RWPE2 (cell line): ENCODE measurements around the gene LPIN3.

ENCODE experiments used
- ATAC-seq: fragments of 200-7000 bp; cut with Tn5 transposase; 3 replicates; pipeline ENCODE4 v1.9.1; 2021; ENCODE audit warnings: low read depth
- DNase-seq: peaks from one replicate; pipeline ENCODE4 v3.0.0-alpha.2; 2020; ENCODE audit warnings: low spot score
- H3K27ac ChIP-seq: fragments of 450-650 bp; 2 replicates; pipeline ENCODE4 v1.5.1; 2017; ENCODE audit warnings: mild to moderate bottlenecking; ENCODE audit not compliant: poor library complexity, severe bottlenecking
- H3K27me3 ChIP-seq: fragments of 250-450 bp; sonication (Bioruptor Pico); 2 replicates; pipeline ENCODE4 v1.5.1; 2021; ENCODE audit warnings: mild to moderate bottlenecking, moderate library complexity; ENCODE audit not compliant: insufficient read depth, poor library complexity, severe bottlenecking
- H3K36me3 ChIP-seq: fragments of 250-450 bp; sonication (Bioruptor Pico); 2 replicates; pipeline ENCODE4 v1.5.1; 2020; ENCODE audit warnings: low read depth, mild to moderate bottlenecking, moderate library complexity
- H3K4me1 ChIP-seq: fragments of 250-450 bp; sonication (Bioruptor Pico); 2 replicates; pipeline ENCODE4 v1.5.1; 2021; ENCODE audit warnings: mild to moderate bottlenecking, moderate library complexity; ENCODE audit not compliant: insufficient read depth, poor library complexity, severe bottlenecking
- H3K4me3 ChIP-seq: fragments of 250-450 bp; sonication (Bioruptor Pico); 2 replicates; pipeline ENCODE4 v1.5.1; 2021; ENCODE audit warnings: mild to moderate bottlenecking, moderate library complexity; ENCODE audit not compliant: severe bottlenecking
- H3K9me3 ChIP-seq: fragments of 250-450 bp; sonication (Bioruptor Pico); 2 replicates; pipeline ENCODE4 v1.5.1; 2021; ENCODE audit warnings: mild to moderate bottlenecking, moderate library complexity; ENCODE audit not compliant: severe bottlenecking
- CTCF ChIP-seq: fragments of 450-650 bp; IDR thresholded peaks from one replicate; pipeline ENCODE4 v1.5.1; 2017; ENCODE audit warnings: mild to moderate bottlenecking, moderate library complexity; ENCODE audit not compliant: poor library complexity, severe bottlenecking

The LPIN3 gene

GRCh38 chr20:41353530-41353929 lies 12.9 kb downstream of the LPIN3 start:
- Histone ChIP-seq H3K27me3 (no peaks in the 10 kb centered on the region), H3K4me3 (no peak overlapping the region), H3K36me3 (peaks cover 71% of the 10 kb centered on the region), H3K4me1 (no peaks in the 10 kb centered on the region), H3K9me3 (no peaks in the 10 kb centered on the region), H3K27ac (no peak overlapping the region)
- DNase-seq: no peak
- no peak for ATAC-seq
- no peak for TF ChIP-seq CTCF

GRCh38 chr20:41355192-41355591 lies 14.6 kb downstream of the LPIN3 start:
- Histone ChIP-seq H3K4me1 (no peaks in the 10 kb centered on the region), H3K36me3 (peaks cover 54% of the 10 kb centered on the region), H3K27ac (no peak overlapping the region), H3K27me3 (no peaks in the 10 kb centered on the region), H3K4me3 (no peak overlapping the region), H3K9me3 (no peaks in the 10 kb centered on the region)
- ATAC-seq (no peak), DNase-seq (no peak)
- no peak for TF ChIP-seq CTCF

GRCh38 chr20:41355598-41356203 lies 15.1 kb downstream of the LPIN3 start:
- no peaks in the 10 kb centered on the region for H3K4me1 ChIP-seq
- no peaks in the 10 kb centered on the region for H3K9me3 ChIP-seq
- no peak overlapping the region for H3K4me3 ChIP-seq
- H3K27me3 ChIP-seq: no peaks in the 10 kb centered on the region
- no peak for ATAC-seq
- TF ChIP-seq CTCF: no peak
- peaks cover 49% of the 10 kb centered on the region for H3K36me3 ChIP-seq
- no peak overlapping the region for H3K27ac ChIP-seq
- DNase-seq: no peak

GRCh38 chr20:41356951-41357350 lies 16.3 kb downstream of the LPIN3 start:
- Histone ChIP-seq H3K9me3 (no peaks in the 10 kb centered on the region), H3K27me3 (no peaks in the 10 kb centered on the region), H3K36me3 (peaks cover 39% of the 10 kb centered on the region), H3K27ac (no peak overlapping the region), H3K4me3 (no peak overlapping the region), H3K4me1 (no peaks in the 10 kb centered on the region)
- DNase-seq: no peak
- no peak for TF ChIP-seq CTCF
- no peak for ATAC-seq

- Histone ChIP-seq H3K36me3 (peaks cover 33% of the 10 kb centered on the region), H3K27ac (no peak overlapping the region), H3K4me1 (no peaks in the 10 kb centered on the region), H3K27me3 (no peaks in the 10 kb centered on the region), H3K9me3 (no peaks in the 10 kb centered on the region), H3K4me3 (no peak overlapping the region)
- peak; percentile 82 for DNase-seq
- TF ChIP-seq CTCF: peak; percentile 32
- no peak for ATAC-seq
These were observed 17.0 kb downstream of the LPIN3 start for GRCh38 chr20:41357424-41358163.
